ENCODE results near the gene EEF1A2.

Gene EEF1A2

GRCh38 chr20:63497946-63498935 is 642 bp downstream of the EEF1A2 start:
- DNase-seq, result no peak

- no peak for DNase-seq
Measured at GRCh38 chr20:63497138-63497945, 1.5 kb downstream of the EEF1A2 start.

- DNase-seq, result no peak
Measured at GRCh38 chr20:63496596-63497120, 2.2 kb downstream of the EEF1A2 start.

- peak; percentile 74 for DNase-seq
Measured at GRCh38 chr20:63495741-63496595, 2.9 kb downstream of the EEF1A2 start.

GRCh38 chr20:63495167-63495720 is 3.6 kb downstream of the EEF1A2 start:
- DNase-seq, result no peak

- no peak for DNase-seq
Measured at GRCh38 chr20:63494420-63495166, 4.3 kb downstream of the EEF1A2 start.

- DNase-seq, result no peak
Measured at GRCh38 chr20:63494084-63494419, 4.8 kb downstream of the EEF1A2 start.

GRCh38 chr20:63493563-63494020 is 5.3 kb downstream of the EEF1A2 start:
- DNase-seq, result no peak

- DNase-seq, result no peak
Measured at GRCh38 chr20:63492982-63493381, 5.9 kb downstream of the EEF1A2 start.

GRCh38 chr20:63492518-63492917 is 6.4 kb downstream of the EEF1A2 start:
- DNase-seq, result no peak

- DNase-seq, result no peak
Measured at GRCh38 chr20:63491635-63492230, 7.2 kb downstream of the EEF1A2 start.

GRCh38 chr20:63491078-63491477 is 7.8 kb downstream of the EEF1A2 start:
- DNase-seq, result no peak

- DNase-seq, result no peak
Measured at GRCh38 chr20:63490416-63490815, 8.5 kb downstream of the EEF1A2 start.

GRCh38 chr20:63488315-63489251 is 10.3 kb downstream of the EEF1A2 start:
- DNase-seq, result no peak

GRCh38 chr20:63487781-63488241 is 11.1 kb downstream of the EEF1A2 start:
- DNase-seq, result no peak

- DNase-seq, result no peak
Measured at GRCh38 chr20:63487116-63487764, 11.6 kb downstream of the EEF1A2 start.

- no peak for DNase-seq
Measured at GRCh38 chr20:63486300-63486855, 12.5 kb downstream of the EEF1A2 start.

GRCh38 chr20:63484651-63485403 is 14.1 kb downstream of the EEF1A2 start:
- DNase-seq, result no peak

All from effector CD8-positive, alpha-beta T cell (primary cell).